CD14-positive monocyte (primary cell): ENCODE results near the gene ATP6AP2. TPM values are rescaled to one million over a fixed set of nuclear protein-coding genes. Genes with fewer than 3 reads are reported as not detected.

Experiments used
- DNase-seq, 3 donors: peaks; one replicate each; pipeline ENCODE4 v3.0.0-alpha.2; 2011 to 2022
- H2AFZ ChIP-seq: 2 replicates; pipeline ENCODE4 v1.6.0; 2012; ENCODE audit warnings: mild to moderate bottlenecking, low read depth, low read length, inconsistent platforms; ENCODE audit not compliant: insufficient read depth, poor library complexity, severe bottlenecking
- H3K27ac ChIP-seq, 2 donors: 1 replicate in 1 of 2; 2 replicates in 1 of 2; pipeline ENCODE4 v1.5.1; 2012 to 2013; ENCODE audit warnings: low read length in 2 of 2, control low read depth in 1 of 2, inconsistent platforms in 1 of 2, low read depth in 1 of 2, mild to moderate bottlenecking in 1 of 2
- H3K27me3 ChIP-seq, 2 donors: one replicate each; pipeline versions ENCODE4 v1.6.0 to v1.6.1; 2011 to 2013; ENCODE audit warnings: low read length in 2 of 2; ENCODE audit not compliant: control insufficient read depth in 2 of 2, insufficient read depth in 2 of 2
- H3K36me3 ChIP-seq, 2 donors: replicated peaks in 1 of 2; 1 replicate in 1 of 2; 2 replicates in 1 of 2; pipeline versions ENCODE4 v1.5.1 to v1.6.1; 2012 to 2013; ENCODE audit warnings: low read length in 2 of 2, control low read depth in 1 of 2, inconsistent platforms in 1 of 2, mild to moderate bottlenecking in 1 of 2; ENCODE audit not compliant: insufficient read depth in 2 of 2, control insufficient read depth in 1 of 2
- H3K4me1 ChIP-seq, 2 donors: 1 replicate in 1 of 2; 2 replicates in 1 of 2; pipeline versions ENCODE4 v1.5.1 to v1.6.1; 2012 to 2013; ENCODE audit warnings: low read length in 2 of 2, control low read depth in 1 of 2, inconsistent platforms in 1 of 2, mild to moderate bottlenecking in 1 of 2, moderate library complexity in 1 of 2; ENCODE audit not compliant: insufficient read depth in 2 of 2, control insufficient read depth in 1 of 2
- H3K4me2 ChIP-seq: replicated peaks from 2 replicates; pipeline ENCODE3; 2012; ENCODE audit warnings: low read length, moderate library complexity, mild to moderate bottlenecking; ENCODE audit not compliant: poor library complexity, severe bottlenecking; ENCODE audit errors: extremely low read depth
- H3K4me3 ChIP-seq, 3 experiments: fragments of 200-600 bp in 1 of 3; sonication (generic) in 1 of 3; replicated peaks in 1 of 3; 1 replicate in 2 of 3; 2 replicates in 1 of 3; pipeline ENCODE4 v1.5.1; 2011 to 2013; ENCODE audit warnings: low read length in 3 of 3, mild to moderate bottlenecking in 3 of 3, control low read depth in 2 of 3, low read depth in 2 of 3, inconsistent platforms in 1 of 3, moderate library complexity in 1 of 3
- H3K79me2 ChIP-seq: 2 replicates; pipeline ENCODE4 v1.6.0; 2012; ENCODE audit warnings: mild to moderate bottlenecking, control low read depth, inconsistent platforms, low read length, moderate library complexity; ENCODE audit not compliant: insufficient read depth
- H3K9ac ChIP-seq: 2 replicates; pipeline ENCODE4 v1.6.0; 2017; ENCODE audit warnings: low read length, mild to moderate bottlenecking; ENCODE audit not compliant: insufficient read depth, poor library complexity, severe bottlenecking
- H3K9me3 ChIP-seq, 2 donors: replicated peaks in 1 of 2; 1 replicate in 1 of 2; 2 replicates in 1 of 2; pipeline versions ENCODE4 v1.5.1 to v1.6.1; 2012 to 2013; ENCODE audit warnings: low read length in 2 of 2, control low read depth in 1 of 2; ENCODE audit not compliant: control insufficient read depth in 1 of 2, insufficient read depth in 1 of 2
- H4K20me1 ChIP-seq: 2 replicates; pipeline ENCODE4 v1.6.0; 2012; ENCODE audit warnings: mild to moderate bottlenecking, low read length, control low read depth, moderate library complexity; ENCODE audit not compliant: insufficient read depth
- H3K27ac Mint-ChIP-seq, 7 donors: one replicate each; pipeline ENCODE4 v1.8.0; 2020; ENCODE audit warnings: mild to moderate bottlenecking in 7 of 7, mixed read lengths in 7 of 7, moderate library complexity in 6 of 7, inconsistent platforms in 2 of 7
- H3K27me3 Mint-ChIP-seq, 3 donors: one replicate each; pipeline ENCODE4 v1.8.0; 2021 to 2022; ENCODE audit warnings: low read depth in 3 of 3, mild to moderate bottlenecking in 3 of 3, mixed read lengths in 3 of 3, moderate library complexity in 3 of 3, inconsistent platforms in 1 of 3
- H3K36me3 Mint-ChIP-seq, 2 donors: one replicate each; pipeline ENCODE4 v1.8.0; 2020; ENCODE audit warnings: mixed read lengths in 2 of 2, inconsistent platforms in 1 of 2, mild to moderate bottlenecking in 1 of 2
- H3K4me1 Mint-ChIP-seq: one replicate; pipeline ENCODE4 v1.8.0; 2020; ENCODE audit warnings: mild to moderate bottlenecking, mixed read lengths
- H3K4me3 Mint-ChIP-seq, 2 donors: one replicate each; pipeline ENCODE4 v1.8.0; 2020; ENCODE audit warnings: mild to moderate bottlenecking in 2 of 2, mixed read lengths in 2 of 2, moderate library complexity in 1 of 2
- H3K9me3 Mint-ChIP-seq, 7 donors: one replicate each; pipeline ENCODE4 v1.8.0; 2020 to 2022; ENCODE audit warnings: mixed read lengths in 7 of 7, mild to moderate bottlenecking in 6 of 7, moderate library complexity in 6 of 7, inconsistent platforms in 2 of 7
- WGBS: methylation state at CpG from one replicate; pipeline ENCODE4 v1.1.5; 2013; ENCODE audit warnings: missing lambda C conversion rate; ENCODE audit not compliant: insufficient coverage; 5-methylcytosine and 5-hydroxymethylcytosine counted together
- intact Hi-C, 2 donors: fragments of 100-400 bp; cut with micrococcal nuclease; formaldehyde crosslinking; loops; one replicate each; pipeline versions ENCODE4 v1.15.0 to v1.15.1; 2023
- polyA plus RNA-seq, 3 donors: library from polyadenylated mRNA; depleted of rRNA in 1 of 3; unstranded in 2 of 3; stranded (reverse) in 1 of 3; fragments of 300-500 nt in 2 of 3; fragments of >200 nt in 1 of 3; fragmentation: Illumina TruSeq in 2 of 3; gene quantifications; 1 replicate in 2 of 3; 2 replicates in 1 of 3; pipeline ENCODE4 v1.2.3, GENCODE V29; 2012 to 2021
- TF ChIP-seq, protein P1 (sequence below): fragments of 200-600 bp; IDR thresholded peaks from one replicate; pipeline ENCODE4 v1.8.0; 2022; ENCODE audit warnings: antibody characterized with exemption, mild to moderate bottlenecking

Gene ATP6AP2
- polyA plus RNA-seq, 3 donors: 332 to 497 (median 430) TPM

DNA sequence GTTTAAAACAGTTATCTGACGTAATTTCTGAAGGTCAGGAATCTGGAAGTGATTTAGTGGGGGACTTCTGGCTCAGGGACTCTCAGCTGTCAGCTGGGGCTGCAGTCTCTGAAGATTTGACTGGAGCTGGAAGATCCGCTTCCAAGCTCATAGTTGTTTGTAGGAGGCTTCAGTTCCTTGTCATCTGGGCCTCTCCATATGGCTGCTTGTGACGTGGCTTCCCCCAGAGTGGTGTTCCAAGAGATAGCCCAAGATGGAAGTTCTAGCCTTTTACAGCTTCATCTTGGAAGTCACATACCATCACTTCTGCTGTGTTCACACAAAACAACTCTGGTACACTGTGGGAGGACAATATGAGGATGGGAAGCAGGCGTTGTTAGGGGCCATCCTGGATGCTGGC lies 44.5 kb downstream of the ATP6AP2 start:
- TF ChIP-seq, protein P1, sequence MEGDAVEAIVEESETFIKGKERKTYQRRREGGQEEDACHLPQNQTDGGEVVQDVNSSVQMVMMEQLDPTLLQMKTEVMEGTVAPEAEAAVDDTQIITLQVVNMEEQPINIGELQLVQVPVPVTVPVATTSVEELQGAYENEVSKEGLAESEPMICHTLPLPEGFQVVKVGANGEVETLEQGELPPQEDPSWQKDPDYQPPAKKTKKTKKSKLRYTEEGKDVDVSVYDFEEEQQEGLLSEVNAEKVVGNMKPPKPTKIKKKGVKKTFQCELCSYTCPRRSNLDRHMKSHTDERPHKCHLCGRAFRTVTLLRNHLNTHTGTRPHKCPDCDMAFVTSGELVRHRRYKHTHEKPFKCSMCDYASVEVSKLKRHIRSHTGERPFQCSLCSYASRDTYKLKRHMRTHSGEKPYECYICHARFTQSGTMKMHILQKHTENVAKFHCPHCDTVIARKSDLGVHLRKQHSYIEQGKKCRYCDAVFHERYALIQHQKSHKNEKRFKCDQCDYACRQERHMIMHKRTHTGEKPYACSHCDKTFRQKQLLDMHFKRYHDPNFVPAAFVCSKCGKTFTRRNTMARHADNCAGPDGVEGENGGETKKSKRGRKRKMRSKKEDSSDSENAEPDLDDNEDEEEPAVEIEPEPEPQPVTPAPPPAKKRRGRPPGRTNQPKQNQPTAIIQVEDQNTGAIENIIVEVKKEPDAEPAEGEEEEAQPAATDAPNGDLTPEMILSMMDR: no peak
- peaks cover 0 to 2% of the 10 kb centered on the region in 2 donors for H3K27me3 ChIP-seq
- peaks cover 28 to 52% of the 10 kb centered on the region in 2 donors for H3K36me3 ChIP-seq
- no peak overlapping the region for H3K9ac ChIP-seq
- Mint-ChIP-seq H3K27ac (no peak overlapping the region), H3K27me3 (peaks cover 0 to 29% (median 2%) of the 10 kb centered on the region in 3 donors), H3K4me3 (no peak overlapping the region), H3K36me3 (peaks cover 19 to 53% of the 10 kb centered on the region in 2 donors), H3K9me3 (peaks cover 0 to 24% (median 13%) of the 10 kb centered on the region in 7 donors), H3K4me1 (peaks cover 8% of the 10 kb centered on the region)
- H3K4me1 ChIP-seq: peaks cover 8 to 12% of the 10 kb centered on the region in 2 donors
- no peak overlapping the region for H2AFZ ChIP-seq
- no peak overlapping the region for H3K4me2 ChIP-seq
- H3K79me2 ChIP-seq: no peaks in the 10 kb centered on the region
- H3K4me3 ChIP-seq: no peak overlapping the region
- peaks cover 7 to 16% of the 10 kb centered on the region in 2 donors for H3K9me3 ChIP-seq
- intact Hi-C loops: no loop called here
- no CpG with 5 or more reads among the region's 4 CpGs for WGBS
- no peak overlapping the region for H3K27ac ChIP-seq
- no peak for DNase-seq
- peaks cover 46% of the 10 kb centered on the region for H4K20me1 ChIP-seq

DNA sequence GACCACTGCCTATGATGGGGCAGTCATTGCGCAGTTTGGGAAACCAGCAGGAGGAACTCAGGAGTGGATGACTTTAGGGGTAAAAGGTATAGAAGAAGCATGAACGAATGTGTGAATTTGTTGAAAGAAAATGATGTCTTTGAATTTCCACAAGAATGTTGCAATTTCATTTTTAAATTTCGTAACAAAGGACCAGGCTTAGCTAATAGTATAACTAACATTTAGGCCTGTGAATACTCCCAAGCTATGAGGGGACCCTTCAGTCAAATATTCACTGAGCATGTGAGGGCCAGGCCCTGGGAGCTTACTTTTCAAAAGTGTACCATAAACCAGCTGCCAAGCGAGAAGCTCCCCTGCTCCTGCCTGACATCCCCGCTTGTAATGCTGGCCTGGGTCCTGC lies 47.7 kb downstream of the ATP6AP2 start:
- Mint-ChIP-seq H3K9me3 (peaks cover 0 to 14% (median 6%) of the 10 kb centered on the region in 7 donors), H3K4me1 (peaks cover 23% of the 10 kb centered on the region), H3K27me3 (peaks cover 0 to 25% (median 2%) of the 10 kb centered on the region in 3 donors), H3K36me3 (peaks cover 39 to 78% of the 10 kb centered on the region in 2 donors), H3K27ac (peak overlapping the region in 6 of 7 donors; percentile 1 to 67 (median 48)), H3K4me3 (no peak overlapping the region)
- intact Hi-C loops: no loop called here
- peaks cover 0 to 2% of the 10 kb centered on the region in 2 donors for H3K27me3 ChIP-seq
- H3K4me1 ChIP-seq: peaks cover 16 to 25% of the 10 kb centered on the region in 2 donors
- peak overlapping the region; percentile 32 to 50 for H3K27ac ChIP-seq
- peaks cover 3 to 7% of the 10 kb centered on the region in 2 donors for H3K9me3 ChIP-seq
- H2AFZ ChIP-seq: no peak overlapping the region
- H4K20me1 ChIP-seq: peaks cover 76% of the 10 kb centered on the region
- H3K9ac ChIP-seq: no peak overlapping the region
- no peak overlapping the region for H3K4me3 ChIP-seq
- 83% methylated on average over 1 of the region's 5 CpGs for WGBS
- DNase-seq: peak in 1 of 3 donors; percentile 6
- H3K4me2 ChIP-seq: no peak overlapping the region
- TF ChIP-seq, protein P1: no peak
- H3K79me2 ChIP-seq: no peaks in the 10 kb centered on the region
- H3K36me3 ChIP-seq: peaks cover 50 to 82% of the 10 kb centered on the region in 2 donors
